Central memory CD8-positive, alpha-beta T cell (primary cell): Measurements from ENCODE around the gene GRIP2.

Experiments
- ATAC-seq: fragments of 150-1000 bp; cut with Tn5 transposase; replicated peaks from 2 replicates; pipeline ENCODE4 v1.10.0; 2022; ENCODE audit warnings: mild to moderate bottlenecking, moderate FRiP score, moderate number of reproducible peaks; ENCODE audit not compliant: poor library complexity, severe bottlenecking; ENCODE audit errors: extremely low read depth
- DNase-seq, 2 donors: peaks; one replicate each; pipeline ENCODE4 v3.0.0; 2021; ENCODE audit warnings: low spot score in 2 of 2
- H3K27ac Mint-ChIP-seq: one replicate; pipeline ENCODE4 v1.8.0; 2022; ENCODE audit warnings: low read depth, mild to moderate bottlenecking, moderate library complexity, mixed read lengths
- H3K27me3 Mint-ChIP-seq: one replicate; pipeline ENCODE4 v1.8.0; 2022; ENCODE audit warnings: mixed read lengths
- H3K36me3 Mint-ChIP-seq: one replicate; pipeline ENCODE4 v1.8.0; 2022; ENCODE audit warnings: mild to moderate bottlenecking, moderate library complexity, mixed read lengths; ENCODE audit not compliant: insufficient read depth
- H3K4me1 Mint-ChIP-seq: one replicate; pipeline ENCODE4 v1.8.0; 2022; ENCODE audit warnings: mixed read lengths
- H3K4me3 Mint-ChIP-seq: one replicate; pipeline ENCODE4 v1.8.0; 2022; ENCODE audit warnings: mild to moderate bottlenecking, moderate library complexity, mixed read lengths
- H3K9me3 Mint-ChIP-seq: one replicate; pipeline ENCODE4 v1.8.0; 2022; ENCODE audit warnings: mixed read lengths

GRIP2 gene

DNA sequence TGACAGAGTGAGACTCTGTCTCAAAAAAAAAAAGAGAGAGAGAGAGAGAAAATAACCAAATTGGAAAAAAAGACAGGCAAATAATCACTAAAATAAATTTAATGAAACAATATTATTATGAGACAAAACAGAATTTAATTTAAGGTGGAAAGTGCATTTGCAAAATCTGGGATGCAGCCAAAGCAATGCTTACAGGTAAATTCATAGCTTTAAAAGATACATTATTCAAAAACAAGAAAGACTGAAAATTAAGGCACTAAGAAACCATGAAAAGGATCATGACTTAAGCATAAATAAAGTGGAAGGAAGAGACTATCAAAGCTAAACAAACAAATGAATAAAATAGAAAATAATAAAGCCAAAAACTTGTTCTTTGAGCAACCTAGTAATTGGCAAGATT lies 37.7 kb downstream of the GRIP2 start:
- no peak overlapping the region for H3K27ac Mint-ChIP-seq
- H3K4me1 Mint-ChIP-seq = no peaks in the 10 kb centered on the region
- H3K36me3 Mint-ChIP-seq = no peaks in the 10 kb centered on the region
- H3K27me3 Mint-ChIP-seq = peaks cover 14% of the 10 kb centered on the region
- no peak overlapping the region for H3K4me3 Mint-ChIP-seq
- peaks cover 19% of the 10 kb centered on the region for H3K9me3 Mint-ChIP-seq
- DNase-seq (no peak), ATAC-seq (no peak)

DNA sequence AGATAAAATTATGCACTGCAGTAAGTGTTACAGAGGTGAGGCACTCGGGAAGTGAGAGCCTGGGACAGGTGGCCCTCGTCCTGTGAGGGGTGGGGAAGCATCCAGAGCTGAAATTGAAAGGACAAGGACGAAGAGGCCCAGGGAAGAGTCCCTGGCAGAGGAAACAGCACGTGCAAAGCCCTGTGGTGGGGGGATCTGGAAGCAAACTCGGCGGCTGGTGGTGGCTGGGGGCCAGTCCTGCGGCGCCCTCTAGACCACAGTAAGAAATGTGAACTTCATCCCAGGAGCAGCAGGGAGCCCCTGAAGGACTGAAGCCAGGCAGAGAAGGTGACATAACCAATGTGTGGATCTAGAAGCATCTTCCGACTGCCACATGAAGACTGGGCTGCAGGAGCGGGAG lies 42.8 kb downstream of the GRIP2 start:
- H3K27me3 Mint-ChIP-seq = no peaks in the 10 kb centered on the region
- H3K27ac Mint-ChIP-seq = peak overlapping the region; percentile 75
- no peak for DNase-seq
- H3K36me3 Mint-ChIP-seq = peaks cover 3% of the 10 kb centered on the region
- no peaks in the 10 kb centered on the region for H3K4me1 Mint-ChIP-seq
- ATAC-seq = no peak
- peaks cover 9% of the 10 kb centered on the region for H3K9me3 Mint-ChIP-seq
- H3K4me3 Mint-ChIP-seq = no peak overlapping the region

DNA sequence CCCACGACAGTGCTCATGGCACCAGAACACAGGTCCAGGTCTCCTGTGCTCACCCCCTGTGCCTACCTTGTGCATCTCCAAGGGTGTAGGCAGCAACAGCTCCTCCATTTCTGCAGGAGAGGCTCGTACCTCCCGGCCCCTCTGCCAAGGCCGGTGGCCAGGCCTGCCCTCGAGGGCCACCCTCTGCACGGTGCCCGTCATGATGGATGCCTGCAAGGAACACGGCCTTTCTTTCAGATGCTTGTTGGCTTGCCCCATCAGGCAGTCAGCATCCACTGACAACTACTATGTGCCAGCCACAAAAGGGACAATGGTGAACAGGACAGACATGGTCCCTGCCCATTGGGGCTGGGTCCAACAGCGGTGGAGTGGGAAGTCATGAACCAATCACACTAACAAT lies 43.8 kb downstream of the GRIP2 start:
- peaks cover 6% of the 10 kb centered on the region for H3K9me3 Mint-ChIP-seq
- peaks cover 3% of the 10 kb centered on the region for H3K36me3 Mint-ChIP-seq
- H3K4me1 Mint-ChIP-seq = no peaks in the 10 kb centered on the region
- ATAC-seq = no peak
- no peak for DNase-seq
- no peaks in the 10 kb centered on the region for H3K27me3 Mint-ChIP-seq
- H3K27ac Mint-ChIP-seq = no peak overlapping the region
- H3K4me3 Mint-ChIP-seq = no peak overlapping the region

DNA sequence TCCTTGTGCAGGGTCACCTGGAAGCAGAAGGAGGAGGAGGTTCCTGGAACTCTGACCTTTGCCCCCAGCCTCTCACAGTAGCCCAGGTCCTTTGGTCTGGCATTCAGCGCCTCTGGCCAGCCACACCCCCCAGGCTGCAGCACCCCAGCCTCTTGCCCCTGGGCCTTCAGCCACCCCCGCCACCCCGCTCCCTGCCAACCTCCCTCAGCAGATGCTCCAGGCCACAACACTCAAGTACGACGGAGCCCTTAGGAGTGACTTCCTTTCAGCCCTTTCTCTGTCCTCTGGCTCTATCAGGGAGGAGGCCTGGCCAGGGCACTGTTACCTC lies 45.2 kb downstream of the GRIP2 start:
- ATAC-seq (no peak), DNase-seq (no peak)
- H3K36me3 Mint-ChIP-seq = peaks cover 5% of the 10 kb centered on the region
- no peaks in the 10 kb centered on the region for H3K9me3 Mint-ChIP-seq
- no peak overlapping the region for H3K4me3 Mint-ChIP-seq
- no peak overlapping the region for H3K27ac Mint-ChIP-seq
- no peaks in the 10 kb centered on the region for H3K4me1 Mint-ChIP-seq
- no peaks in the 10 kb centered on the region for H3K27me3 Mint-ChIP-seq

DNA sequence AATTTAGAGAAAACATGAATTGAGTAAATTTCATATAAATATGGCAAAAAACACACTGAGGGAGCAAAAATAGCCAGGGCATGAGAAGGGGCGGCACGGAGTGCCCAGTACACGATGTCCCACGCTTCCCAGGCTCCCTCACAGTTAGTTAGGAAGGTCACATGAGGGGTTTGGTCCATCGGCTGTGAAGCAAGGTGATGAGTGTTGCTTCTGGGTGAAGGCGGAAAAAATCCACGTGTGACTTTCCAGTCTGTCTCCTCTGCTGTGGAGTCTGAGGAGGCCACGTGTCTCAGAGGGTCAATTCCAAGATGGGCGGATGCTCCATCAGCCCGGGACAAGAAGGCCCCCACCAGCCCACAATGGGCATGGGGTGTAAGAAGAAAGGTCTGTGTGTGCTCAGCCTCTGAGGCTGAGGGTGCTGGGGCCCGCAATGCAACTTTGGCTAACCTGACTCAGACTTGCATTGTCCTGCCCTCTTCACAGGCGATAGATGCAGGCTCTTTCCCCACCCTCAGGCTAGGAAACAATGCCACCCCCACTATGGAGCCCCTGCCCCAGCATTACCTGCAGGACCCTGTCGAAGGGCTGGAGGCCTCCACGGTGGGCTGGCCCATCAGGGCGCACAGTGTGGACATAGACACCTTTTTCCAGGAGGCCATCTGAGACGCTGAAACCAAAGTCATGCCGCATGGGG lies 45.7 kb downstream of the GRIP2 start:
- Mint-ChIP-seq H3K36me3 (peaks cover 5% of the 10 kb centered on the region), H3K9me3 (no peaks in the 10 kb centered on the region), H3K4me3 (no peak overlapping the region), H3K27me3 (no peaks in the 10 kb centered on the region), H3K27ac (no peak overlapping the region), H3K4me1 (no peaks in the 10 kb centered on the region)
- ATAC-seq = no peak
- DNase-seq = no peak

DNA sequence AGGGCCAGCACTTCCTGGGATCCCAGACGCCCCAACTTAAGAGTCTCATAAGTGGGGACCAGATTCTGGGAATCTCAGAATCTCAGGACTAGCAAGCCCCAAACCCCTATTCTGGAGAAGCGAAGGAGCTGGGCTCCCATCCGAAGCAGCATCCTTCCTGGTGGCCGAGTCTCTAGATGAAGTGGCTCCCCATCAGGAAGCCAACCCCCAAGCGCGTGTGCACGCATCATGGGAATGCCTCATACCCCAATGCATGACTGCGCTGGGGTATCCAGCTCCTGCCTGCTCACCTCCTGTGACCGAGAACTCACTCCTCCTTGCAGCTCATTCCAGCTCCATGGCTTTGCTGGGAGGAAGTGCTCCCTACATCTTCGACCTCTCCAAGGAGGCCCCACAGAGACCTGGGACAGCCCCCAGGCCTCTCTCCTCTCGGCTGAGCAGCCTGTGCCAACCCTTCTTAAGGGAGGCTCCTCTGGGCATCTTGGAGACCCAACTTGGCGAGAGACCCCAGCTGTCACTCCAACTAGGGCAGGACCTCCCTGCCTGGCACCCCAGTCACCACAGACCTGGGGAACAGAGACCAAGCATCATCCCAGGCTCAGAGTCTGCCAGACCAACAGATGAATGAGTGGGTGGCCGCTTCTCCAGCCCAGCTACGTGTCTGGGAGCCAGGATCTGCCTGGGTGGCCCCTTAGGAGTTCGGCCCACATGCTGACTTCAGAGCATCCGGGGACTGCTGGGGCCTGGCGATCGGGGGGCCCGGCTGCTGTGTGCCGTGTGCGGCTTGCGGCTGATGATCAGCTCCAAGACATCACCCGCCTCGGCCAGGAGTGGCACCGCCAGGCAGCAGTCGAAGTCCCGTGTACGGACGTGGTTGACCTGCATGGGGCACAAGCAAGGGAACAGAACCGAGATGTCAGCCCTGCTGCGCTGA lies 46.9 kb downstream of the GRIP2 start:
- H3K27ac Mint-ChIP-seq = no peak overlapping the region
- H3K36me3 Mint-ChIP-seq = peaks cover 8% of the 10 kb centered on the region
- no peak for ATAC-seq
- no peaks in the 10 kb centered on the region for H3K9me3 Mint-ChIP-seq
- H3K4me1 Mint-ChIP-seq = no peaks in the 10 kb centered on the region
- H3K27me3 Mint-ChIP-seq = no peaks in the 10 kb centered on the region
- DNase-seq = no peak
- H3K4me3 Mint-ChIP-seq = no peak overlapping the region

DNA sequence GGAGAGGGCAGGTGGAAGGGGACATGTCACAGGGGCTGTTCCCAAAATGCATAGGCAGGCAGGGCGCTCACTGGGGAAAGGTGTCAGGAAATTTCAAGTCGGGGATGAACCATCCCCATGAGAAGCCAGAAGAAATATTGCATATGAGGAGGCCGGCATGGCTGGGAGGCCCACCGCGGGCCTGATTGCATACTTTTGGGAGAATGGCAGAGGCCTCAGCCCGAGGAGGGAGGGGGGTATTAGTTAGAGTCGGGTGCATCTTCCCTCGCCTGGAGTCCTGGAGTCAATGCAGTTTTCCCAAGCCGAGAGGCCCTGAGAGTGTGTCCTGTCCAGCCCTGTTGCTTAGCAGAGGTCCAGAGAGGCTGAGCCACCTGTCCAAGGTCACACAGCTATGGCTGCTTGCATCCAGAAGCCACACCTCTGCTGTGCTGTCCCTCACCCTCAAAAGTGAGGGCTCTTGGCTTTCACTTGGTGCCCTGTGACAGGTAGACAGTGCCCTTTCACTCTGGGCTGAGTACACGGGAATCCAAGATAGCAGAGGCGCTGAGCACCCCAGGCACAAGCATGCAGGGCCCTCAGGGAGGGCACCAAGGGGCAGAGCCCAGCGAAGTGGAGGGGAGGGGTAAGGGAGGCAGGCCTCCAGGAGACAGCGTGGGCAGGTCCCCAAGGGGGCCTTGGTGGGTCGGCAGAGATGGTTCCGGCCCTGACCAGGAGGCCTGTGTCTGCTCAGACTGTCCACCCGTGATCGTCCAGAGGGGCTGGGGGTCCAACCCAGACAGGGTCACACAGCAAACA lies 48.5 kb downstream of the GRIP2 start:
- no peaks in the 10 kb centered on the region for H3K9me3 Mint-ChIP-seq
- ATAC-seq (no peak), DNase-seq (no peak)
- H3K27me3 Mint-ChIP-seq = no peaks in the 10 kb centered on the region
- H3K36me3 Mint-ChIP-seq = peaks cover 11% of the 10 kb centered on the region
- H3K27ac Mint-ChIP-seq = no peak overlapping the region
- no peaks in the 10 kb centered on the region for H3K4me1 Mint-ChIP-seq
- H3K4me3 Mint-ChIP-seq = no peak overlapping the region

DNA sequence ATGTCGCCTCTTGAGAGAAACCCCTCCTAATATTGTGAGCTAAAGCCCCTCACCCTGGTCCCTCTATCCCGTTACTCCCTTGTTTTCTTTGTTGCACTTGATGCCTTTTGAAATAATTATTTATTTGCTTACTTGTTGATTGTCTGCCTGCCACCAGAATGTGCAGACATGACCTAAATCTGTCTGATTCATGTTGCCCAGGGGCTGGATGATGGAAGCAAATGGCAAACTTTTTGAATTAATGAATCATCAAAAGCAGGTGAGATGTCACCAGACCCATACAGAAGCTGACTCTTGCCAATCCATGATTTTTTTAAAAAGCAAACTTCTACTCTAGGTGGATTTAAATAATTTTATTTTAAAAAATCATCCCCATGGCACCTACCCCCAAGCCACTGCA lies 49.3 kb downstream of the GRIP2 start:
- Mint-ChIP-seq H3K27me3 (no peaks in the 10 kb centered on the region), H3K27ac (no peak overlapping the region), H3K9me3 (no peaks in the 10 kb centered on the region), H3K4me3 (no peak overlapping the region), H3K36me3 (peaks cover 14% of the 10 kb centered on the region), H3K4me1 (no peaks in the 10 kb centered on the region)
- DNase-seq = no peak
- ATAC-seq = no peak

DNA sequence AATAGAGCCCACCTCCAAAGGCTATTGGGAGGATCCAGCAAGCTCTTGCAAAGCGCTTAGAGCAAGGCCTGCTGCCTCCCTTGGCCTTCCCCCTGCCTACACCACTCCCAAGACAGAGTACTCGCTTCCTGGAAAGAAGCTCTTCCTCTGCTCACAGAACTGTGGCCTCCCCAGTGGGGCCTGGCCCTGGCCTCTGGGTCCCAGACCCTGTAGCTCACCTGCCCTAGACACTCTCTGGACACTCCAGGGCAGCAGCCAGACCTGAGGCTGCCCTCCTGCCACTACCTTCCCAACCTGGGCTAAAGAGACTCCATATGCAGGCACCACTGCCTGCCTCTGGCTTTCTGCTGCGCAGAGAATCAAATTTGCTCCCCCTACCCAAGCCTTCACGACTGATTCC lies 49.9 kb downstream of the GRIP2 start:
- Mint-ChIP-seq H3K4me3 (no peak overlapping the region), H3K27ac (peak overlapping the region; percentile 4), H3K36me3 (peaks cover 16% of the 10 kb centered on the region), H3K4me1 (no peaks in the 10 kb centered on the region), H3K27me3 (no peaks in the 10 kb centered on the region), H3K9me3 (no peaks in the 10 kb centered on the region)
- ATAC-seq (no peak), DNase-seq (no peak)

DNA sequence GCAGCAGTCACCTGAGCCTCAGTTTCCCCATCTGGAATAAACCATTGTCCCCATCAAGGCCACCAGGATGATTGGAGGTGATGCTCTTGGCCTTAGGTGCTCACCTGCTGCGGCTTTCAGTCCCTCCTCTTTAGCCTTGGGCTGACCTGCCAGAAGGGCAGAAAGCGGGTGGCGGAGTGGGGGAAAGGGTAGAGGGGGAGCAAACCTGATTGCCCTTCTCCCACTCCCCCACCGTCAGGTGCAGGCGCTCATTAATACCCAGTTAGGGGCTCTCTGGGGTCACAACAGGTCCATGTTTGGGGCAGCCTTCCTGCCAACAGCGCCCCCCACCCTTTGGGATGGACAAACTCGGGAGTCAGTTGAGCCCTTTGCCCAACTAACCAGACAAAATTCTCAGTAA lies 50.5 kb downstream of the GRIP2 start:
- ATAC-seq (no peak), DNase-seq (no peak)
- no peaks in the 10 kb centered on the region for H3K27me3 Mint-ChIP-seq
- H3K36me3 Mint-ChIP-seq = peaks cover 21% of the 10 kb centered on the region
- H3K4me1 Mint-ChIP-seq = no peaks in the 10 kb centered on the region
- no peak overlapping the region for H3K4me3 Mint-ChIP-seq
- no peaks in the 10 kb centered on the region for H3K9me3 Mint-ChIP-seq
- no peak overlapping the region for H3K27ac Mint-ChIP-seq

DNA sequence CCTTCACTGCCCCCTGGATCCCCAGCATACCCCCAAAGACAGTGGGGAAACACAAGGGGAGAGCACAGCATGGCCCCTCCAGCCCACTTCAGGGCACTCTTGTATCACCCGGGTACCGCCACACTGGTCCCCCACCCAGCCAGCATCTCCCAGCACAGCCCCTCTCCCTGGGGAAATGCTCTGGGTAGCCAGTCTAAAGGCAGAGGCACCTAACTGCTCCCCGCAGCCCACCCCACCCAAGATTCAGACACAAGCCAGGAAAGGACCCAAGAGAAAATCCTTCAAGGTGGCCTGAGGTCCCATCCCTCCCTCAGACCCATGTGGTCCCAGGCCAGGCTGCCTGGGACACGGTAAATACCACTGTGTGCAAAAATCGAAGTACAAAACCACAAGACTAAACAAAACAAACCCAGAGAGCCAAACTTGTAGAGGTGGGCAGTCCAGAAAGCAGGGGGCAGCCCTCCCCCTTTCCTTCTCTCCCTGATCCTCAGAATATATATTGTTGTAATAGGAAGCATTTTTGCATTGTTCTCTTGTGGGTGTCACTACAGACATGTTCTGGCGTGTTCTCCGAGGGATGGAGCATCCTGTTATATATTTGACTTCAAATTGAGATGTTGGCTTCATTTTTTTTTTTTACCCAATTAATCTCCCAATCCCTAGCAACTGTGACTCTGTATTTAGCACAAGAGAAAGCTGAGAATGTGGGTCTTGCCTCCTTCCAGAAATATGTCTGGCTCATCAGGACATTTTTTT lies 51.7 kb downstream of the GRIP2 start:
- Mint-ChIP-seq H3K4me1 (no peaks in the 10 kb centered on the region), H3K36me3 (peaks cover 27% of the 10 kb centered on the region), H3K27me3 (no peaks in the 10 kb centered on the region), H3K4me3 (no peak overlapping the region), H3K9me3 (no peaks in the 10 kb centered on the region), H3K27ac (no peak overlapping the region)
- DNase-seq (no peak), ATAC-seq (no peak)

DNA sequence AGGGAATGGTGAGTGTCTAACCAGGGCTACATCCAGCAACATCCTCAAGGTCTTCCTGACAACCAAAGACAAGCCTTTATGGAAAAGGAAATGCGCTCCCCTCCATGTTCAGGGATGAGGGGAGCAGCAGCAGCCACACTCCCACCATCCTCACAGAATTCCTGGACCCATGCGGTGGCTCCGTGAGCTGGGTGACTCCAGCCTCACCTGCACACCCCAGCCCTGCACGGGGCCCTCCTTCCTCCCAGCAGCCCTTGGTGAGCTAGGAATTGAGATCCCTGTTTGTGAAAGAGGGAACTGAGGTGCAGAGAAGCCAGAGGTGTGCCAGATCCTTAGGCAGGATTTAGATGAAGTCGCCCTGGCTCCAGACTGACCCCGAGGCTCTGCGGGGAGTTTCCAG lies 52.3 kb downstream of the GRIP2 start:
- Mint-ChIP-seq H3K27me3 (no peaks in the 10 kb centered on the region), H3K9me3 (no peaks in the 10 kb centered on the region), H3K4me3 (no peak overlapping the region), H3K36me3 (peaks cover 31% of the 10 kb centered on the region), H3K27ac (no peak overlapping the region), H3K4me1 (no peaks in the 10 kb centered on the region)
- ATAC-seq (no peak), DNase-seq (no peak)
